CD14-positive monocyte (primary cell): ENCODE results near the gene SCG3. TPM values are rescaled to one million over a fixed set of nuclear protein-coding genes. Genes with fewer than 3 reads are reported as not detected.

Experiments used
- DNase-seq, 3 donors: peaks; one replicate each; pipeline ENCODE4 v3.0.0-alpha.2; 2011 to 2022
- H2AFZ ChIP-seq: 2 replicates; pipeline ENCODE4 v1.6.0; 2012; ENCODE audit warnings: mild to moderate bottlenecking, low read depth, low read length, inconsistent platforms; ENCODE audit not compliant: insufficient read depth, poor library complexity, severe bottlenecking
- H3K27ac ChIP-seq, 2 donors: 1 replicate in 1 of 2; 2 replicates in 1 of 2; pipeline ENCODE4 v1.5.1; 2012 to 2013; ENCODE audit warnings: low read length in 2 of 2, control low read depth in 1 of 2, inconsistent platforms in 1 of 2, low read depth in 1 of 2, mild to moderate bottlenecking in 1 of 2
- H3K27me3 ChIP-seq, 2 donors: one replicate each; pipeline versions ENCODE4 v1.6.0 to v1.6.1; 2011 to 2013; ENCODE audit warnings: low read length in 2 of 2; ENCODE audit not compliant: control insufficient read depth in 2 of 2, insufficient read depth in 2 of 2
- H3K36me3 ChIP-seq, 2 donors: replicated peaks in 1 of 2; 1 replicate in 1 of 2; 2 replicates in 1 of 2; pipeline versions ENCODE4 v1.5.1 to v1.6.1; 2012 to 2013; ENCODE audit warnings: low read length in 2 of 2, control low read depth in 1 of 2, inconsistent platforms in 1 of 2, mild to moderate bottlenecking in 1 of 2; ENCODE audit not compliant: insufficient read depth in 2 of 2, control insufficient read depth in 1 of 2
- H3K4me1 ChIP-seq, 2 donors: 1 replicate in 1 of 2; 2 replicates in 1 of 2; pipeline versions ENCODE4 v1.5.1 to v1.6.1; 2012 to 2013; ENCODE audit warnings: low read length in 2 of 2, control low read depth in 1 of 2, inconsistent platforms in 1 of 2, mild to moderate bottlenecking in 1 of 2, moderate library complexity in 1 of 2; ENCODE audit not compliant: insufficient read depth in 2 of 2, control insufficient read depth in 1 of 2
- H3K4me2 ChIP-seq: replicated peaks from 2 replicates; pipeline ENCODE3; 2012; ENCODE audit warnings: low read length, moderate library complexity, mild to moderate bottlenecking; ENCODE audit not compliant: poor library complexity, severe bottlenecking; ENCODE audit errors: extremely low read depth
- H3K4me3 ChIP-seq, 3 experiments: fragments of 200-600 bp in 1 of 3; sonication (generic) in 1 of 3; replicated peaks in 1 of 3; 1 replicate in 2 of 3; 2 replicates in 1 of 3; pipeline ENCODE4 v1.5.1; 2011 to 2013; ENCODE audit warnings: low read length in 3 of 3, mild to moderate bottlenecking in 3 of 3, control low read depth in 2 of 3, low read depth in 2 of 3, inconsistent platforms in 1 of 3, moderate library complexity in 1 of 3
- H3K79me2 ChIP-seq: 2 replicates; pipeline ENCODE4 v1.6.0; 2012; ENCODE audit warnings: mild to moderate bottlenecking, control low read depth, inconsistent platforms, low read length, moderate library complexity; ENCODE audit not compliant: insufficient read depth
- H3K9ac ChIP-seq: 2 replicates; pipeline ENCODE4 v1.6.0; 2017; ENCODE audit warnings: low read length, mild to moderate bottlenecking; ENCODE audit not compliant: insufficient read depth, poor library complexity, severe bottlenecking
- H3K9me3 ChIP-seq, 2 donors: replicated peaks in 1 of 2; 1 replicate in 1 of 2; 2 replicates in 1 of 2; pipeline versions ENCODE4 v1.5.1 to v1.6.1; 2012 to 2013; ENCODE audit warnings: low read length in 2 of 2, control low read depth in 1 of 2; ENCODE audit not compliant: control insufficient read depth in 1 of 2, insufficient read depth in 1 of 2
- H4K20me1 ChIP-seq: 2 replicates; pipeline ENCODE4 v1.6.0; 2012; ENCODE audit warnings: mild to moderate bottlenecking, low read length, control low read depth, moderate library complexity; ENCODE audit not compliant: insufficient read depth
- H3K27ac Mint-ChIP-seq, 7 donors: one replicate each; pipeline ENCODE4 v1.8.0; 2020; ENCODE audit warnings: mild to moderate bottlenecking in 7 of 7, mixed read lengths in 7 of 7, moderate library complexity in 6 of 7, inconsistent platforms in 2 of 7
- H3K27me3 Mint-ChIP-seq, 3 donors: one replicate each; pipeline ENCODE4 v1.8.0; 2021 to 2022; ENCODE audit warnings: low read depth in 3 of 3, mild to moderate bottlenecking in 3 of 3, mixed read lengths in 3 of 3, moderate library complexity in 3 of 3, inconsistent platforms in 1 of 3
- H3K36me3 Mint-ChIP-seq, 2 donors: one replicate each; pipeline ENCODE4 v1.8.0; 2020; ENCODE audit warnings: mixed read lengths in 2 of 2, inconsistent platforms in 1 of 2, mild to moderate bottlenecking in 1 of 2
- H3K4me1 Mint-ChIP-seq: one replicate; pipeline ENCODE4 v1.8.0; 2020; ENCODE audit warnings: mild to moderate bottlenecking, mixed read lengths
- H3K4me3 Mint-ChIP-seq, 2 donors: one replicate each; pipeline ENCODE4 v1.8.0; 2020; ENCODE audit warnings: mild to moderate bottlenecking in 2 of 2, mixed read lengths in 2 of 2, moderate library complexity in 1 of 2
- H3K9me3 Mint-ChIP-seq, 7 donors: one replicate each; pipeline ENCODE4 v1.8.0; 2020 to 2022; ENCODE audit warnings: mixed read lengths in 7 of 7, mild to moderate bottlenecking in 6 of 7, moderate library complexity in 6 of 7, inconsistent platforms in 2 of 7
- WGBS: methylation state at CpG from one replicate; pipeline ENCODE4 v1.1.5; 2013; ENCODE audit warnings: missing lambda C conversion rate; ENCODE audit not compliant: insufficient coverage; 5-methylcytosine and 5-hydroxymethylcytosine counted together
- intact Hi-C, 2 donors: fragments of 100-400 bp; cut with micrococcal nuclease; formaldehyde crosslinking; loops; one replicate each; pipeline versions ENCODE4 v1.15.0 to v1.15.1; 2023
- polyA plus RNA-seq, 3 donors: library from polyadenylated mRNA; depleted of rRNA in 1 of 3; unstranded in 2 of 3; stranded (reverse) in 1 of 3; fragments of 300-500 nt in 2 of 3; fragments of >200 nt in 1 of 3; fragmentation: Illumina TruSeq in 2 of 3; gene quantifications; 1 replicate in 2 of 3; 2 replicates in 1 of 3; pipeline ENCODE4 v1.2.3, GENCODE V29; 2012 to 2021
- TF ChIP-seq, protein P1 (sequence below): fragments of 200-600 bp; IDR thresholded peaks from one replicate; pipeline ENCODE4 v1.8.0; 2022; ENCODE audit warnings: antibody characterized with exemption, mild to moderate bottlenecking

SCG3 gene
- polyA plus RNA-seq, 3 donors, result not detected

GRCh38 chr15:51672913-51673857 lies 8.1 kb upstream of the SCG3 start:
- peaks cover 1 to 7% (median 4%) of the 10 kb centered on the region in 3 donors for H3K27me3 Mint-ChIP-seq
- H3K27ac ChIP-seq, result no peak overlapping the region

GRCh38 chr15:51675234-51675633 lies 6.1 kb upstream of the SCG3 start:
- H3K36me3 Mint-ChIP-seq, result no peaks in the 10 kb centered on the region
- H3K4me2 ChIP-seq, result no peak overlapping the region
- H3K27me3 ChIP-seq, result peaks cover 2 to 8% of the 10 kb centered on the region in 2 donors
- intact Hi-C loops, result no loop called here
- peaks cover 18 to 23% of the 10 kb centered on the region in 2 donors for H3K4me1 ChIP-seq
- no peak overlapping the region for H3K4me3 ChIP-seq
- H3K36me3 ChIP-seq, result no peaks in the 10 kb centered on the region
- no peak overlapping the region for H3K27ac Mint-ChIP-seq
- H3K27me3 Mint-ChIP-seq, result peaks cover 0 to 13% (median 1%) of the 10 kb centered on the region in 3 donors
- H2AFZ ChIP-seq, result no peak overlapping the region
- WGBS, result 89% methylated on average over 1 of the region's 1 CpG
- H3K27ac ChIP-seq, result no peak overlapping the region
- TF ChIP-seq, protein P1, sequence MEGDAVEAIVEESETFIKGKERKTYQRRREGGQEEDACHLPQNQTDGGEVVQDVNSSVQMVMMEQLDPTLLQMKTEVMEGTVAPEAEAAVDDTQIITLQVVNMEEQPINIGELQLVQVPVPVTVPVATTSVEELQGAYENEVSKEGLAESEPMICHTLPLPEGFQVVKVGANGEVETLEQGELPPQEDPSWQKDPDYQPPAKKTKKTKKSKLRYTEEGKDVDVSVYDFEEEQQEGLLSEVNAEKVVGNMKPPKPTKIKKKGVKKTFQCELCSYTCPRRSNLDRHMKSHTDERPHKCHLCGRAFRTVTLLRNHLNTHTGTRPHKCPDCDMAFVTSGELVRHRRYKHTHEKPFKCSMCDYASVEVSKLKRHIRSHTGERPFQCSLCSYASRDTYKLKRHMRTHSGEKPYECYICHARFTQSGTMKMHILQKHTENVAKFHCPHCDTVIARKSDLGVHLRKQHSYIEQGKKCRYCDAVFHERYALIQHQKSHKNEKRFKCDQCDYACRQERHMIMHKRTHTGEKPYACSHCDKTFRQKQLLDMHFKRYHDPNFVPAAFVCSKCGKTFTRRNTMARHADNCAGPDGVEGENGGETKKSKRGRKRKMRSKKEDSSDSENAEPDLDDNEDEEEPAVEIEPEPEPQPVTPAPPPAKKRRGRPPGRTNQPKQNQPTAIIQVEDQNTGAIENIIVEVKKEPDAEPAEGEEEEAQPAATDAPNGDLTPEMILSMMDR, result no peak
- no peaks in the 10 kb centered on the region for H4K20me1 ChIP-seq
- no peaks in the 10 kb centered on the region for H3K79me2 ChIP-seq
- no peaks in the 10 kb centered on the region for H3K9me3 ChIP-seq
- H3K4me3 Mint-ChIP-seq, result no peak overlapping the region
- DNase-seq, result no peak
- peaks cover 17% of the 10 kb centered on the region for H3K4me1 Mint-ChIP-seq
- no peak overlapping the region for H3K9ac ChIP-seq
- peaks cover 0 to 4% (median 0%) of the 10 kb centered on the region in 7 donors for H3K9me3 Mint-ChIP-seq

More at GRCh38 chr15:51672913-51673857, 8.1 kb upstream of the SCG3 start:
- H3K4me3 ChIP-seq, result no peak overlapping the region
- H3K79me2 ChIP-seq, result no peaks in the 10 kb centered on the region
- no peaks in the 10 kb centered on the region for H4K20me1 ChIP-seq
- 100% methylated on average over 2 of the region's 2 CpGs for WGBS
- TF ChIP-seq, protein P1, result no peak
- Mint-ChIP-seq H3K4me1 (peaks cover 17% of the 10 kb centered on the region), H3K9me3 (peaks cover 0 to 4% (median 0%) of the 10 kb centered on the region in 7 donors), H3K36me3 (no peaks in the 10 kb centered on the region), H3K4me3 (no peak overlapping the region), H3K27ac (no peak overlapping the region)
- intact Hi-C loops, result no loop called here
- no peaks in the 10 kb centered on the region for H3K27me3 ChIP-seq
- no peak overlapping the region for H3K4me2 ChIP-seq
- no peak for DNase-seq
- H3K9me3 ChIP-seq, result no peaks in the 10 kb centered on the region
- no peak overlapping the region for H2AFZ ChIP-seq
- H3K9ac ChIP-seq, result no peak overlapping the region
- peaks cover 18 to 23% of the 10 kb centered on the region in 2 donors for H3K4me1 ChIP-seq
- no peaks in the 10 kb centered on the region for H3K36me3 ChIP-seq
